GM21360 (cell line): ENCODE data around the gene MAN1A2.
"Not testable (repeated sequence)": the region's sequence is repeated elsewhere in the genome, so short reads cannot be mapped to it uniquely, and the experiment has no call there.

Source experiments
- ATAC-seq: cut with Tn5 transposase; IDR thresholded peaks from one replicate; pipeline ENCODE4 v1.9.1; 2021; ENCODE audit warnings: mild to moderate bottlenecking, moderate library complexity; ENCODE audit not compliant: unreplicated experiment

MAN1A2 gene

DNA sequence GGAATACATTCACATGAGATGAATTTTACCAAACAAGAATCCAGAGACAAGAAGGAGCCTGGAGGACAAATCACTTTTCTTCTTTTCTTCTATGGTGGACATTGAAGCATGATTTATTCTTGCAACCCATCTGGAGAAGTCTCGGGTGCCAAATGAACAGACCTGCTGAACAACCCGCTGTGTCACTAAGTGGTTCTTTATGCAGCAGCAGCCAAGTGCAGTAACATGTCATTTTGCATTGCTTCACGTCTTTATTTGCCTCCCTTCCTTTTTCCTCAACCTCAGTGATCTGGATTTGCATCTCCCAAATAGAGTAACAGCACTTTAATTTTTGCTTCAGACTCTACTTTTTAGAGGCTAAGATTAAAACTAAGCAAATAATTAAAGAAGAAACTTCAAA lies 188.6 kb downstream of the MAN1A2 start:
- ATAC-seq: no peak

DNA sequence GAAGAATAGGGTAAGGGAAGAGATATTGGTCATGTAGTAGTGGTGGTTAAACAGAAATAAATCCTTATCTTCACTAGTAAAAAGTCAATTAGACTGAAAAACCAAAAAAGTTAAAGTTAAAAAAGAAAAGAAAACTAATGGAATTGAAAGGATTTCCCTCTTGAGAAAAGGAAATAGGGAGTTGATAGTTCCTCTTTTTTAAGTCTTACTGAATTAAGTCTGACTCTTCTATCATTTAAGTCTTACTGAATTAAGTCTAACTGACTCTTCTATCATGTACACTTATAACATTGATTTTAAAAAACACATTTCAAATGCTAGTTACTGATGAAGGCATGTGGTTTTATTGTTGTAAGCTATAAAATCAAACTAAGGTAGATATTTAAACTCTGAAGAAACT lies 189.1 kb downstream of the MAN1A2 start:
- ATAC-seq: no peak

DNA sequence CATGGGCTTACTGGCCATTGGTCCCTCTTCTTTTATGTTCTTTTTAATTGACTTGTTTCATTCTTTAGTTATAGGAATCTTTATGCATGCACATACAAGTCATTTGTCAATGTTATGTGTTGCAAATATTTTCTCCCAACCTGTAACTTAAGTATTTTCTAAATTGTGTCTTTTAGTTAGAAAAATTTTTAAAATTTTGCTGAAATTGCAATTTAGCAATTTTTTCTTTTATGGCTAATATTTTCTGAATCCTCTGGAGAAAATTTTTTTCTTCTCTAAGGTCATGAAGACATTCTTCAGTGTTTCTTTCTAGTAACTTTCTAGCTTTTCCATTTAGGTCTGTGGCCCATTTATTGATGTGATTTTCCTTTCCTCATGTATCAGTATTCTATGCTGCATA lies 189.7 kb downstream of the MAN1A2 start:
- no peak for ATAC-seq

DNA sequence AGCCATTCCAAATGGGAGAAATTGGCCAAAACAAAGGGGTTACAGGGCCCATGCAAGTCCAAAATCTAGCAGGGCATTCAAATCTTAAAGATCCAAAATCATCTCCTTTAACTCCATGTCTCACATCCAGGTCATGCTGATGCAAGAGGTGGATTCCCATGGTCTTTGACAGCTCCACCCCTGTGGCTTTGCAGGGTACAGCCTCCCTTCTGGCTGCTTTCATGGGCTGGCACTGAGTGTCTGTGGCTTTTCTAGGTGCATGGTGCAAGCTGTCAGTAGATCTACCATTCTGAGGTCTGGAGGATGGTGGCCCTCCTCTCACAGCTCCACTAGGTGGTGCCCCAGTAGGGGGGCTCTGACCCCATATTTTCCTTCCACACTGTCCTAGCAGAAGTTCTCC lies 191.2 kb downstream of the MAN1A2 start:
- ATAC-seq: not testable (repeated sequence)

DNA sequence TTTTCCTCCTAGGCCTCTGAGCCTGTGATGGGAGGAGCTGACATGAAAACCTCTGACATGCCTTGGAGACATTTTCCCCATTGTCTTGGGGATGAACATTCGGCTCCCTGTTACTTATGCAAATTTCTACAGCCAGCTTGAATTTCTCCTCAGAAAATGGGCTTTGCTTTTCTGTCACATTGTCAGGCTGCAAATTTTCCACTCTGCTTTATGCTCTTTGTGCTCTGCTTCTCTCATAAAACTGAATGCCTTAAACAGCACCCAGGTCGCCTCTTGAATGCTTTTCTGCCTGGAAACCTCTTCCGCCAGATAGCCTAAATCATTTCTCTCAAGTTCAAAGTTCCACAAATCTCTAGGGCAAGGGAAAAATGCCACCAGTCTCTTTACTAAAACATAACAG lies 191.9 kb downstream of the MAN1A2 start:
- ATAC-seq: no peak

DNA sequence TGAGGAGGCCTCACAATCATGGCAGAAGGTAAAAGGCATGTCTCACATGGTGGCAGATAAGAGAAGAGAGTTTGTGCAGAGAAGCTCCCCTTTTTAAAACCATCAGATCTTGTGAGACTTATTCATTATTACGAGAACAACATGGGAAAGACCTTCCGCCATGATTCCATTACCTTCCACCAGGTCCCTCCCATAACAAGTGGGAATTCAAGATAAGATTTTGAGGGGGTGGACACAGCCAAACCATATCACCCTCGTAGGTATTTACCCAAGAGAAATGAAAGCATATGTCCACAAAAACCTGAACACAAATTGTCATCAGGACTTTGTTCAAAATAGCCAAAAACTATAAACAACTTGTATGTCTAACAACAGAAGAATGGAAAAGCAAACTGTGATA lies 192.7 kb downstream of the MAN1A2 start:
- ATAC-seq: no peak

DNA sequence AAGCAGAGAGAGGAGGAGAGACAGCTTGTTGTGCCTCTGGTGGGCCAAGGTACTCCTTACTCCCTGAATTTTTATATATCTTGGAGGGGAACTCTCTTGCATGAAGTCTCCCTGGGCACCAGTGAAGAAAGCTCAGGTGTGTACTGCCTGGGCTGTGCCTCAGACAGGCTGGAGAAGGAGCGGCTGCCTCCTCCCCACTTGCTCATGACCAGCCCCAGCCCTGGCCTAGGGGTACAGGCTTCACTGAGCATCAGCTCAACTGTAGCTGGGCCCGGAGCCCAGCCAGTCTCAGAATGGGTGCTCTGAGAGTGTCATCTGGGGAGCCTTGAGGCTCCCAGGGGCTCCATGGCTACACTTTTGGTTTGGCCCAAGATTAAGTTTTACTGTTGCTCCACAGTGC lies 193.8 kb downstream of the MAN1A2 start:
- no peak for ATAC-seq

DNA sequence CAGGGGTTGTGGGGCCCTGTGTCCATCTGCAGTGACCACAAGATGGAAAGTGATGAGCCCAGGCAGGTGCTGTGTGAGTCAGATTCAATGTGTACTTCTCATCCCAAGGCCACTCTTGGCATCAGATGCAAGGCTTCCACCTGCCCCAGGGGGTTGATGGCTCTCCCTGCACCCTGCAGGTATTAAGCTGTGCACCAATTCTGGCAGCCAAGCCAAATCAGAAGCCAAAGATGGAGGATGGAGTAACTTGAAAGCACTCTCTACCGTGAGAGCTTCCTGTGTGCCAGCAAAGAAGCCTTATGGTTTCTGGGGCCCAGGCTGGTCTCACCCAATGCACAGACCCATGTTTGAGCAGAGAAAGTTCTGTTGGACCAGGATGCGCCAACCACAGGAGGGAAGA lies 194.3 kb downstream of the MAN1A2 start:
- no peak for ATAC-seq

DNA sequence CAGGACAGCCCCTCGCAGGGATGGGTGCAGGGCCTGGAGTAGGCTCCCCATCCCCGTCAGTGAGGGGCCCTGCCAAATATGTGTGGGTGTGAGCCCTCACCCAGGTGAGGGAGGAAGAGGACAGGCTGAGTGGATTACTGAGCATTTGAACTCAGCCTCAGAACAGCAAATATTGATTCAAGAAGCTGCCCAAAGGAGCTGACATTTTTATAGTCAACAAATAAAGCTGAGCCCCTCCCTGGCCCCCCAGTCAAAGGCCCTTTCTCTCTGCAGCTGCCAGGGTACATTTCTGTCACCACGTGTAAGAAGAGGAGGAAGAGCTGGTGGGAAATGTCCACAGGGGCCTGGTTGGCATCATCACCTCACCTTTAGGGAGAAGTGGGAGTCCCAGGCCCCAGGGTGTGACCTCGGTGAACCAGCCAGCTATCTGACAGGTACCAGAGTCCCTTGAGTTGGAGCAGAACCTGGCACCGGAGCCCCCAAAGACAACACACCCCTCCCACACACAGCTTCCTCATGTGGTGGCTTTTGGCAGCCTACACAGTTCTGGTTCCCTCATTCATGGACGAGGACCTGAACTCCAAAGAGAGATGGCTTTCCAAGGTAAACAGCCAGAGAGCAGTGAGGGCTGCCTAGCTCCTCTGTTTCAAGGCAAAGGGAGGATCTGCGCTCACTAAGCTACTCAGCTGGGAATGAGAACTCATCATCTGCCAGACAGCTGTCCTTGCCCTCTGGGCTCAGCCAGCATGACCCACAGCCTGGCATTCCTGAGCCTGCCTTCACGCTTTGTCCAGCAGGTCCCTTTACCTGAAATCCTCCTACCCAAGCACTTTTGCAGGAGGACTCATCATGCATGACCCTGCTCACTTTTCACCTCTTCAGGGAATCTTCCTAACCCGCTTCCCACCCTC lies 195.6 kb downstream of the MAN1A2 start:
- no peak for ATAC-seq

DNA sequence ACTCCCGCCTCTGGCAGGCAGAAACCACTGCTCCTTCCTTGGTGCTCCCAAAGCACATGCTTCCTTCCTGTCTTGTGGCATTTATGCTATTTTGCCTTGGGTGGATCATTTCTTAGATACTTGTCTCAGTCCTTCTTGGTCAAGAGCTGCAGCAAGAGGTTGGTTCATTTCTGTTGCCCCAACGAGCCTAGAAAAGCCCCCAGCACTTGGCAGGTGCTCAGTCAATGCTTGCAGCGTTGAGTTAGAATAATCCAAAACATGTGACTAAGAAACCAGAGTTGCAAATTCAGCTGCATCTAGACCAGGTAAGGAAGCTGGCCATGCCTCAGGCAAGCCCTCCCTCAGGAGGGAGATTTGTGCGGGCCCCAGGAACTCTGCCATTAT lies 196.2 kb downstream of the MAN1A2 start:
- ATAC-seq: no peak

DNA sequence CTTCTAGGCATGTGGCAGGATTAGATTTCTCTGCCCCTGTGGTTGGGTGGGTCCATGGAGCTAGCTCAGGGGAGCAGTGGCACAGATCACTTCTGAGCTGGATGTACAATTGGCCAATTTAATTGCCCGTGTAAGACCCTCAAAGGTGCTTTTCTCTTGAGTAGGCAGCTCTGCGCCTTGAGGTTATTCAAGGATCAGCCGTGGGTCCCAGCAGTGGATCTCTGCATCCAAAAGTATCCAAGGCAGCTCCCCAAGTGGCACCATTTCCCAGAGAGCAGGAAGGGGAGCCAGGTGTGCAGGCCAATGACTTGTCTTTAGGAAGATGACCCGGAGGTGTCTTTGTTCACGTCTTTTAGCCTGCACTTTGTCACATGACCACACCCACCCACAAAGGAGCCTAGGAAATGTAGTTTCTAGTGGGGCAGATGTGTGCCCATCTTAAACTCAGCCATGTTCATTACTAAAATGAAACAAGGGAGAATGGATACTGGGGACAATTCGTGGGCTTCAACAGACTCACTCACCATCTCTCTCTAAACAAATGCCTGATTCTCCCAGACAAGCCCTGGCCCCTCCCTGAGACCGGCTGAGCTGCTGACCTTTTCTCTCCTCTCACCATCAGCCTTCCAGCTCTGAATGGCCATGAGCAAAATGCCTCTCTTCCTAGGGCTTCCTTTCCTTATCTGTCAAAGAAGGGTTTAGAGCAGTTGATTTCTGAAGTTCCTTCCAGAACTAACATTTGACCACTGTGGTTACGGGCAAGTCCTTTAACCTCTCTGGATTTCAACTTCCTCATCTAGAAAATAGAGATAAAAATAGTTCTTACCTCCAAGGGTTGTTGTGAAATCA lies 197.2 kb downstream of the MAN1A2 start:
- no peak for ATAC-seq

DNA sequence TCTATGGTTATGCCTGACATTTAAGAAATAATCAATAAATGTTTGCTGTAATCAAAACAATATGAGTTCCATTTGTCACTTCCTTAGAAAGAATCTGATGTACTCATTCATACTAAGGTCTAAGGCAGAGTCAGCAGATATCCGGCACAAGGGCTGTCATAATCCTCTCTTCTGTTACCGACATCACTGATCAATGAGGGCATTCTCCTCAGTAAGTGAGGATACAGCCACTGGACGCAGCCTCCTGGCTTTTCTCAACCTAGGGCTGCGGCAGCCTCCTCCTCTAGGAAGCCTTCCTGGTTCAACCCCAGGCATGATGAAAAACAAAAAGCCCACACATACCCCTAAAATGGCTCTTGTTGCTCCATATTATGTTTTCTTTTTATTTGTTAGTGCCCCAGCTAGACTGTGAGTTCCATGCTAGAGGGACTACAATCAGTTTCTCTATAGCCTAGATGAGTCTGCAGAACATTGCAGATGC lies 197.9 kb downstream of the MAN1A2 start:
- ATAC-seq: no peak

DNA sequence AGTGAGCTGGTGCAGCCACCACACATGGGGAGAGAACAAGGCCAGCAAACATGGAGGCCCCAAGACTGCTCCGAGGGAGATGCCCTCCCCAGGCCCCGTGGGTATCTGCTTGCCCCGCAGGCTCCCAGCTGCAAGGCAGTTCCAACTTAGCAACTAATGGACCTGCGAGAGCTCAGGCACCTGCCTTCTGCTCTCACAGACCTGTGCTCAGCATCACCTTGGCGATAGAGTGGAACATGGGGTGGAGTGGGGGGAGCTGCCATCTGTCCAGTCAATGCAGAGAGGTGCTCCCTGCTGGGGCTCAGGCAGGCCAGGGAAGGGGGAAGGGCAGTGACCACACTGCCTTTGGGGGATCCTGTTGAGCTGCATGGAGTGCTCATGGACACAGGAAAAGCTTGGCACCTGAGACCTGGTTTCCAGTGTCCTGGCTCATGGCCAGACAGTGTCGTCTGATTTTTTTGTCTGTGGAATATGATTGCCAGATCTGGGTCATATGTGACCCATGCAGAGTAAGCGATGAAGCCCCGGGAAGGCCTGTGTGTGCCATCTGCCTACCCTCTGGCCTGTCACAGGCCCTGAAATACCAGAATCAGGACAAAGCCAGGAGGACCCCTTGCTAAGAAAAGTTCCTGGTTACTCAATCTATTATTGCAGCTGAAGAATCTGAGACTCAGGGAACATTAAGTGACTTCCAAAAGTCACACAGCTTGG lies 198.7 kb downstream of the MAN1A2 start:
- ATAC-seq: no peak

DNA sequence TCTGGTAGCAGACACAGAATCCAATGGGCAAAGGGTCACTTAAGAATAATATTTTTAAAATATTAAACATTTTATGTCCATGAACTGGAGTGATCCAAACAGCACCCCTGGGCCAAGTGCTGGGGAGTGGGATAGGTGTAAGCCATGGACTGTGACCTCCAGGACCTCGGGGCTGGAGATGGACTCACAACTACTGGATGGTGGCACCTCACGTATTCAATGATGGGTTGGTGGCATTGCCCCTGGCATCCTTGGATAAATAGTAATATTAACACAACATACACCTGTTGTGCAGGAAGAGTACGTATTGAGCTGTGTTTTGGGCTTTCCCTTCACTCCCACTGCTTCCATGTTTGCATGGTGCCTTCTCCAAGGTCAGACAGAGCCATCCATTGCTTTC lies 199.3 kb downstream of the MAN1A2 start:
- no peak for ATAC-seq

DNA sequence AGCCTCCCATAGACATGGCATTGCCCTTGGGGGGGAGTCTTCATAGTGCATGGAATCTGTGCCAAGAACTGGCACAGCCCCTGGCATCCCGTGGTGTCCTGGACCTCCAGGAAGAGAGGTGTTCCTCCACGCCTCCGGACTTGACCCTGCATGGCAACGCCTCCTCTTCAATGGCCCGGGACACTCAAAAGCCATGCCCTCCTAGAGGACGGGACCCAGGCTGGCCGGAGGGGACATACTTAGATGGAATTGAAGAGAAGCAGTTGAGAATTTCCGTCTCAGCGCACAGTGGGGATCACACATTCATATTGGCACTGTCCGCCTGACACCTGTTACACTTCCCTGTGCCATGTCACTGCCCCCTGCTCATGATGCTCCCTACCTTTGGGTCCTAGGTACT lies 200.2 kb downstream of the MAN1A2 start:
- no peak for ATAC-seq

DNA sequence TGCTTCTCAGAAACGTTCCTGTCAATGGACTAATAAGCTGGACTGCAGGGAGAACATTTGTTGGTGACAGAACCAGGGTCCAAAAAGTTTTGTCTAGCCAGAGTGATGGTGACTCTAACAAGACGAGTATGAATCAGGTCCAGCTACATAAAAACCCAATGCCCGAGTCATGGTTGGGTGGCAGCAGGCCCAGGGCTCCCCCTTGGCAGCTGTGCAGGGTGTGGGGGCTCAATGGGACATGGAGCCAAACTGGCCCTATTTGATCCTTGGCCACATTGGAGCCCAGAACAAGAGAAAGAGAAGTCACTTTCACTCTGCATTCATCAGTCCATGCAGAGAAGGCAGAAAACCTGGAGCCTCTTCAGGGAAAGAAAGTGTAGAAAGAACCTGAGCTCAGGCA lies 200.7 kb downstream of the MAN1A2 start:
- no peak for ATAC-seq

DNA sequence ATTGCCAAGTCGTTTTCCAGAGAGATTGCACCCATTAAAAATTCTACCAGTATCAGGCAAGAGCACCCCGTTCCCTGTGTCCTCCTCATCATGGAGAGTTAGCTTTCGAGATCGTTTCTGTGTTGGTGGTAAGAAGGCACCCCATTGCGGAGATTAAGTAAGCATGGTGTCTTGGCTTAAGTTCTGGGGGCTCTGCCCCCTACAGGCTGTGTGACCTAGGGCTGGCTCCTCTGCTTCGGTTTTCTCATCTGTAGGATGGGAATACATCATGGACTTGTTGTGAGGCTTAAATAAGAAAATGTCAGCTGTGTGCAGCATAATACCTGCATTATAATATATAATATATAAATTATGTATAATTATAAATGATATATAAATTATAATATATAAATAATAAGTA lies 201.8 kb downstream of the MAN1A2 start:
- ATAC-seq: no peak

DNA sequence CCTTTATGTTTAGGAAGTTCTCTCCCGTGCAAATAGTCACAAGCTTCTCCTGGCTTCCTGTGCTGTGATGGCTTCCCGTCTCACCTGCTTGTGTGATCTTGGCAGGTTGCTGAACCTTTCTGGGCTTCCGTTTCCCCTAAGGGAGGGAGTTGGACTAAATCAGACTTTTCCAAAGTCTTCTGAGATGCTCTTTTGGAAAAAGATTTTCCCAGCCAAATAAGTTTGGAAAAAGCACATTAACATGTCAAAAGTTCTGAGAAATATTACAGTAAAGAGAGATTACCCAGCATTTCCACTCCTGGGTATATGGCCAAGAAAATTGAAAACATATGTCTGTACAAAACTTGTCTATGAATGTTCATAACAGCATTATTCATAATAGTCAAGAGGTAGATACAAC lies 202.6 kb downstream of the MAN1A2 start:
- ATAC-seq: no peak

DNA sequence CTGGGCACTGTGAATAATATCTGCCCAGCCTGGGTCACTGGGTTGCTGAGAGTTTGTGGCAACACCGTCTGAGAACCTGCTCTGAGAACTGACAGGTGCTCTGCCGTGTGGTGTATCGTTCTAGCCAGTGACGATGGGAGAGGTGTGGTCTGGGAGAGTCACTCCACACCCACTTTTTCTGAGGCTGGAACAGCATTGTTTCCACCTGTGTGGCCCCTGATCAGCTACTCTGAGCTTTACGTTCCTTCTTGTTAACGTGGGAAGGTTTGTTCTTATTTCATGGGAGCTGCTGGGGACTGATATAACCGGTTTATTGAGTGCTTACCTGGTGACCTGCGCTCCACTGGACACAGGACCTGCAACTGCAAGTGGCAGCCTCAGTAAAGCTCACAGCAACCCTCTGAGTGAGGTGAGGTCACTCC lies 203.8 kb downstream of the MAN1A2 start:
- no peak for ATAC-seq

DNA sequence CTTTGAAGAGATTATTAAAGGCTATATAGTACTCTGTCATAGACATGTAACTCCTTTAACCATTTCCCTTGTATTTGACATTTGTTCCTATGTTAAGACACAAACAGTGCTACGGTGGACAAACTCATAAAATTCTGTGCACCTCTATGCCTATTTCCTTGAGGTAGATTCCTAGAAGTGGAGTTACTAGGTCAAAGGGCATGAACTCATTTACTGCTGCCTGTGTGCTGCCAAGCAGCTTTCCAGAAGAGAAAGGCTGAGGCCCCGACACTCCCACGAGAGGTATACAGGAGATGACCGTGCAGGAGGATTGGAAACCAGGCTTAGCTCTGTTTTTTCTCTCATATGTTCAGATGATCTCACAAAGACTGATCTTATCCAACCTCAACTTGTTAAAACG lies 204.2 kb downstream of the MAN1A2 start:
- no peak for ATAC-seq

DNA sequence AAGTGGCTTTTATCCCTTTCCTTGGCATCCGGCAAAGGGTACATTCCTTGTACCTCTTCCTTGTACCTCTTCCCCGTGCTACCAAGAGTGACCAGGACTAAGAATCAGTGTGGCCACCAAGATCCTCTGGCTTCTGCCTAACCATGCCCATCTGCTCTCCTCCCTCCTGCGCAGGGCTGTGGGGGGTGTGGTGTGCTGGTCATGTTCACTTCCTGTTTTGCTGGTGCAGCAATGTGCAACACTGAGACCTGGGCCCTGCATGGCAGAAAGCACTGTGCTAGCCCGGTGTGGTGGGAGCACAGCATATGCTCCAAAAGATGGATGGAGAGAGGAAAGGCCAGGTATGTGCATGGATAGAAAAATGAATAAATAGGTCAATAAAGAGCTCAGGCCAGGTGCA lies 205.3 kb downstream of the MAN1A2 start:
- no peak for ATAC-seq
